H1 (cell line): ENCODE measurements around the gene CABP4. TPM values are rescaled to one million over a fixed set of nuclear protein-coding genes. Genes with fewer than 3 reads are reported as not detected.

Experiments used
- CTCF ChIA-PET: fragments of 300-600 bp; sonication (Branson Sonifier 250); formaldehyde crosslinking; loops from one replicate; lab custom pipeline; 2021; ENCODE audit not compliant: partially characterized antibody; lab: Charles Lee
- POLR2A ChIA-PET: fragments of 300-600 bp; sonication (Branson Sonifier 250); formaldehyde crosslinking; loops from one replicate; lab custom pipeline; 2021; ENCODE audit warnings: inconsistent platforms; ENCODE audit not compliant: partially characterized antibody; lab: Charles Lee
- DNase-seq, 2 experiments: peaks; one replicate each; pipeline versions ENCODE4 v3.0.0 to v3.0.0-alpha.2; 2010 to 2022; ENCODE audit warnings: low spot score in 2 of 2, low read depth in 1 of 2, mixed read lengths in 1 of 2
- FAIRE-seq: peaks from 2 replicates; lab custom pipeline; 2011; peaks lifted over from hg19 to GRCh38; lab: Jason Lieb, UNC
- H2AFZ ChIP-seq: 2 replicates; pipeline ENCODE4 v1.8.1; 2012; ENCODE audit warnings: low read length, inconsistent platforms
- H2AK5ac ChIP-seq: 2 replicates; pipeline ENCODE4 v1.6.1; 2013; ENCODE audit warnings: low read depth, low read length
- H2BK120ac ChIP-seq: replicated peaks from 2 replicates; pipeline ENCODE3; 2013; ENCODE audit warnings: low read depth, low read length, inconsistent platforms
- H2BK12ac ChIP-seq: 2 replicates; pipeline ENCODE4 v1.6.1; 2013; ENCODE audit warnings: low read depth, low read length
- H2BK15ac ChIP-seq: 2 replicates; pipeline ENCODE4 v1.6.1; 2013; ENCODE audit warnings: low read length
- H2BK20ac ChIP-seq: 2 replicates; pipeline ENCODE4 v1.6.1; 2013; ENCODE audit warnings: low read length
- H2BK5ac ChIP-seq: 2 replicates; pipeline ENCODE4 v1.6.1; 2013; ENCODE audit warnings: low read depth, low read length
- H3K14ac ChIP-seq: 2 replicates; pipeline ENCODE4 v1.6.1; 2013; ENCODE audit warnings: inconsistent platforms; ENCODE audit not compliant: insufficient read length
- H3K18ac ChIP-seq: 2 replicates; pipeline ENCODE4 v1.6.1; 2013; ENCODE audit warnings: low read length; ENCODE audit errors: extremely low read depth
- H3K23ac ChIP-seq: 2 replicates; pipeline ENCODE4 v1.6.1; 2013; ENCODE audit warnings: inconsistent platforms; ENCODE audit not compliant: insufficient read length
- H3K23me2 ChIP-seq: 2 replicates; pipeline ENCODE4 v1.6.1; 2013; ENCODE audit warnings: low read depth, low read length
- H3K27ac ChIP-seq: 2 replicates; pipeline ENCODE4 v1.6.1; 2011; ENCODE audit warnings: low read depth, low read length, inconsistent platforms
- H3K27me3 ChIP-seq, 4 experiments: replicated peaks in 1 of 4; 1 replicate in 1 of 4; 2 replicates in 3 of 4; pipeline versions ENCODE4 v1.6.1 to v1.8.1; 2011 to 2013; ENCODE audit warnings: low read length in 3 of 4, mild to moderate bottlenecking in 3 of 4, inconsistent platforms in 2 of 4, mixed read lengths in 2 of 4, moderate library complexity in 1 of 4; ENCODE audit not compliant: control insufficient read depth in 3 of 4, insufficient read depth in 3 of 4; ENCODE audit errors: extremely low read depth in 1 of 4
- H3K36me3 ChIP-seq, 4 experiments: 2 replicates each; pipeline versions ENCODE4 v1.6.1 to v1.8.1; 2011 to 2013; ENCODE audit warnings: mild to moderate bottlenecking in 4 of 4, low read length in 3 of 4, moderate library complexity in 2 of 4, control low read depth in 1 of 4, inconsistent platforms in 1 of 4; ENCODE audit not compliant: insufficient read depth in 4 of 4, control insufficient read depth in 2 of 4
- H3K4ac ChIP-seq: replicated peaks from 2 replicates; pipeline ENCODE3; 2013; ENCODE audit warnings: low read length, low read depth, mixed read lengths, inconsistent platforms; ENCODE audit not compliant: insufficient read length
- H3K4me1 ChIP-seq, 4 experiments: replicated peaks in 1 of 4; 1 replicate in 1 of 4; 2 replicates in 3 of 4; pipeline versions ENCODE4 v1.6.1 to v1.8.1; 2011 to 2013; ENCODE audit warnings: low read length in 3 of 4, inconsistent platforms in 2 of 4, mixed read lengths in 1 of 4; ENCODE audit not compliant: insufficient read depth in 4 of 4, control insufficient read depth in 3 of 4
- H3K4me2 ChIP-seq, 2 experiments: 2 replicates each; pipeline versions ENCODE4 v1.6.1 to v1.8.1; 2011 to 2013; ENCODE audit warnings: low read depth in 2 of 2, low read length in 2 of 2, control low read depth in 1 of 2, inconsistent platforms in 1 of 2, mild to moderate bottlenecking in 1 of 2; ENCODE audit not compliant: insufficient read depth in 1 of 2
- H3K4me3 ChIP-seq, 4 experiments: fragments of 200-600, 300-600 bp in 1 of 4; sonication (generic), shearing (Covaris generic), sonication (Bioruptor Twin) in 1 of 4; 2 replicates each; pipeline versions ENCODE4 v1.5.1 to v1.8.1; 2011 to 2016; ENCODE audit warnings: low read length in 4 of 4, low read depth in 3 of 4, control low read depth in 2 of 4, inconsistent platforms in 2 of 4, mild to moderate bottlenecking in 2 of 4, mixed read lengths in 1 of 4, moderate library complexity in 1 of 4; ENCODE audit not compliant: insufficient read depth in 2 of 4; ENCODE audit errors: extremely low read depth in 1 of 4
- H3K56ac ChIP-seq: replicated peaks from 2 replicates; pipeline ENCODE3; 2013; ENCODE audit warnings: low read depth, mild to moderate bottlenecking, mixed read lengths, low read length, inconsistent platforms; ENCODE audit not compliant: insufficient read length
- H3K79me1 ChIP-seq: 2 replicates; pipeline ENCODE4 v1.6.1; 2013; ENCODE audit warnings: low read depth, low read length, control low read depth
- H3K79me2 ChIP-seq, 2 experiments: 2 replicates each; pipeline versions ENCODE4 v1.6.1 to v1.8.1; 2012 to 2013; ENCODE audit warnings: low read length in 2 of 2, mild to moderate bottlenecking in 2 of 2, inconsistent platforms in 1 of 2; ENCODE audit not compliant: insufficient read depth in 2 of 2, control insufficient read depth in 1 of 2
- H3K9ac ChIP-seq, 4 experiments: replicated peaks in 1 of 4; 1 replicate in 1 of 4; 2 replicates in 3 of 4; pipeline versions ENCODE4 v1.6.1 to v1.8.1; 2011 to 2013; ENCODE audit warnings: low read depth in 3 of 4, low read length in 3 of 4, control low read depth in 2 of 4, mild to moderate bottlenecking in 2 of 4, moderate library complexity in 2 of 4, inconsistent platforms in 1 of 4; ENCODE audit errors: extremely low read depth in 1 of 4
- H3K9me3 ChIP-seq, 2 experiments: 2 replicates each; pipeline versions ENCODE4 v1.6.1 to v1.8.1; 2012 to 2013; ENCODE audit warnings: mild to moderate bottlenecking in 2 of 2, moderate library complexity in 2 of 2, control low read depth in 1 of 2, inconsistent platforms in 1 of 2, low read depth in 1 of 2, low read length in 1 of 2, mixed read lengths in 1 of 2; ENCODE audit not compliant: insufficient read depth in 2 of 2
- H4K20me1 ChIP-seq, 2 experiments: replicated peaks in 1 of 2; 2 replicates each; pipeline versions ENCODE3 to v1.8.1; 2011 to 2013; ENCODE audit warnings: inconsistent platforms in 2 of 2, low read length in 2 of 2, mild to moderate bottlenecking in 1 of 2; ENCODE audit not compliant: insufficient read depth in 2 of 2, control insufficient read depth in 1 of 2
- H4K5ac ChIP-seq: 2 replicates; pipeline ENCODE4 v1.6.1; 2013; ENCODE audit warnings: low read length, low read depth, mixed read lengths, inconsistent platforms; ENCODE audit not compliant: insufficient read length
- H4K8ac ChIP-seq: 2 replicates; pipeline ENCODE4 v1.8.0; 2013; ENCODE audit warnings: mild to moderate bottlenecking, moderate library complexity, low read length, inconsistent platforms; ENCODE audit not compliant: insufficient read depth; ENCODE audit errors: extremely low read depth
- H4K91ac ChIP-seq: replicated peaks from 2 replicates; pipeline ENCODE3; 2013; ENCODE audit warnings: low read length, mixed read lengths, inconsistent platforms; ENCODE audit not compliant: insufficient read length
- CTBP2 ChIP-seq: IDR thresholded peaks from 2 replicates; pipeline ENCODE4 v1.7.0; 2011; ENCODE audit warnings: borderline replicate concordance, mild to moderate bottlenecking, moderate library complexity, mixed read lengths, low read length; ENCODE audit not compliant: insufficient read depth, insufficient read length
- EGR1 ChIP-seq: IDR thresholded peaks from 2 replicates; pipeline ENCODE4 v1.6.1; 2011; ENCODE audit warnings: low read depth, low read length, borderline replicate concordance
- HDAC2 ChIP-seq, 2 experiments: fragments of 300-600 bp in 1 of 2; sonication (generic) in 1 of 2; IDR thresholded peaks; 2 replicates each; pipeline ENCODE4 v1.6.1; 2011 to 2012; ENCODE audit warnings: low read depth in 2 of 2, low read length in 2 of 2, mild to moderate bottlenecking in 2 of 2, moderate library complexity in 2 of 2, borderline replicate concordance in 1 of 2, inconsistent platforms in 1 of 2
- KDM1A ChIP-seq: fragments of 200-600, 300-600 bp; sonication (generic); IDR thresholded peaks from 2 replicates; pipeline ENCODE4 v1.7.1; 2016; ENCODE audit warnings: mild to moderate bottlenecking, low read length, borderline replicate concordance
- MAFK ChIP-seq: IDR thresholded peaks from 2 replicates; pipeline ENCODE4 v1.6.1; 2012; ENCODE audit warnings: low read depth, mild to moderate bottlenecking, improper control_type of control experiment, low read length
- MAX ChIP-seq: IDR thresholded peaks from 2 replicates; pipeline ENCODE4 v1.6.1; 2012; ENCODE audit warnings: inconsistent platforms
- NANOG ChIP-seq: IDR thresholded peaks from 2 replicates; pipeline ENCODE4 v1.6.1; 2011; ENCODE audit warnings: low read length, low read depth, mild to moderate bottlenecking, inconsistent platforms; ENCODE audit not compliant: insufficient read depth, poor library complexity, severe bottlenecking
- POLR2A ChIP-seq, 2 experiments: IDR thresholded peaks; 1 replicate in 1 of 2; 2 replicates in 1 of 2; pipeline ENCODE4 v1.6.1; 2011; ENCODE audit warnings: low read depth in 2 of 2, low read length in 2 of 2, mild to moderate bottlenecking in 2 of 2; ENCODE audit errors: control extremely low read depth in 1 of 2
- RNF2 ChIP-seq: fragments of 200-900, 300-1000 bp; sonication (generic); IDR thresholded peaks from 2 replicates; pipeline ENCODE4 v1.7.1; 2016; ENCODE audit warnings: borderline replicate concordance, low read depth, mild to moderate bottlenecking, antibody characterized with exemption, low read length; ENCODE audit not compliant: poor library complexity, severe bottlenecking; ENCODE audit errors: missing control alignments
- SP4 ChIP-seq: IDR thresholded peaks from 2 replicates; pipeline ENCODE4 v1.6.1; 2012; ENCODE audit warnings: low read length, inconsistent platforms
- SRF ChIP-seq: IDR thresholded peaks from 2 replicates; pipeline ENCODE4 v1.6.1; 2011; ENCODE audit warnings: mild to moderate bottlenecking, low read depth, low read length, moderate library complexity
- TEAD4 ChIP-seq: IDR thresholded peaks from 2 replicates; pipeline ENCODE4 v1.6.1; 2012; ENCODE audit warnings: low read depth, low read length, inconsistent platforms, mixed read lengths
- WGBS, 2 experiments: shearing (Covaris generic) in 1 of 2; methylation state at CpG; one replicate each; pipeline versions ENCODE4 v1.1.6 to v1.1.7; 2013 to 2015; ENCODE audit warnings: low lambda C conversion rate in 2 of 2, mixed read lengths in 2 of 2, inconsistent platforms in 1 of 2, low coverage in 1 of 2, missing lambda C conversion rate in 1 of 2; ENCODE audit not compliant: insufficient replicate concordance in 2 of 2, insufficient coverage in 1 of 2, insufficient read length in 1 of 2; ENCODE audit errors: extremely low coverage in 1 of 2, missing lambda C conversion rate in 1 of 2; 5-methylcytosine and 5-hydroxymethylcytosine counted together
- polyA plus RNA-seq, 7 experiments: library from polyadenylated mRNA; depleted of rRNA in 3 of 7; stranded (reverse) in 5 of 7; unstranded in 2 of 7; fragments of >200 nt in 5 of 7; fragments of 200-250 nt in 2 of 7; gene quantifications; 1 replicate in 5 of 7; 2 replicates in 1 of 7; 4 replicates in 1 of 7; pipeline versions ENCODE4 v1.2.1 to v1.2.3, GENCODE V29; 2011 to 2013; ENCODE audit warnings: missing spikeins in 2 of 7, mixed read lengths in 2 of 7
- total RNA-seq: library from RNA; stranded (reverse); fragmentation: NEBNext Ultra II Directional; extraction: Animal tissue kit (Norgen Biotek cat#: 25700); gene quantifications from 2 replicates; pipeline ENCODE4 v1.2.1, GENCODE V29; 2021

Gene CABP4
- total and polyA plus RNA-seq, 2 of the 8 experiments (the other 6 are each of a cell fraction or from before 2014, with no cell fraction given) = not detected

GRCh38 chr11:67472882-67473281 is 17.7 kb downstream of the CABP4 start:
- Histone ChIP-seq H2AFZ (no peak overlapping the region), H3K9me3 (peaks cover 0 to 4% of the 10 kb centered on the region in 2 experiments; a peak in 1 of 4 replicates), H3K56ac (no peak overlapping the region), H3K23me2 (no peaks in the 10 kb centered on the region; the same call in 1 of the 2 replicates), H2BK120ac (no peak overlapping the region), H3K18ac (no peak overlapping the region), H3K4me1 (peaks cover 0 to 5% (median 1%) of the 10 kb centered on the region in 4 experiments; a peak in 4 of 7 replicates), H2AK5ac (no peak overlapping the region), H2BK12ac (no peak overlapping the region), H4K91ac (no peak overlapping the region), H4K20me1 (no peaks in the 10 kb centered on the region), H3K36me3 (no peaks in the 10 kb centered on the region), H3K14ac (no peak overlapping the region), H3K9ac (no peak overlapping the region), H4K5ac (no peak overlapping the region), H3K4me3 (no peak overlapping the region), H3K79me1 (no peaks in the 10 kb centered on the region), H3K27me3 (no peaks in the 10 kb centered on the region), H3K79me2 (no peaks in the 10 kb centered on the region), H2BK5ac (no peak overlapping the region), H3K23ac (no peak overlapping the region), H4K8ac (no peak overlapping the region; the same call in 1 of the 2 replicates), H3K4ac (no peak overlapping the region), H3K4me2 (no peak overlapping the region), H3K27ac (no peak overlapping the region), H2BK15ac (no peak overlapping the region), H2BK20ac (no peak overlapping the region)
- POLR2A ChIA-PET = interaction anchor here (1.0 kb wide), 1 partner anchor 36 kb away, joined by 4 read pairs; no protein-coding TSS in a partner anchor
- DNase-seq (no peak), FAIRE-seq (no peak)
- CTCF ChIA-PET = interaction anchor here (0.6 to 1.4 kb wide), 4 partner anchors 21 to 92 kb away, joined by 3 to 4 read pairs (median 3); partner anchors contain the start of gene GPR152
- 81% methylated on average over 7 of the region's 7 CpGs; no CpG with 5 or more reads in 1 of the 2 experiments for WGBS, 2 experiments
- no peak for TF ChIP-seq SRF
- no peak for TF ChIP-seq TEAD4
- no peak for TF ChIP-seq NANOG
- no peak for TF ChIP-seq KDM1A
- TF ChIP-seq CTBP2 = no peak
- no peak for TF ChIP-seq MAFK
- TF ChIP-seq POLR2A (IDR thresholded peaks at IDR 0.05; ENCODE audit: control extremely low read depth in 1 of 2, low read depth in 2 of 2, low read length in 2 of 2) = no peak
- TF ChIP-seq RNF2 = no peak
- no peak for TF ChIP-seq SP4
- no peak for TF ChIP-seq HDAC2 (IDR thresholded peaks at IDR 0.05; ENCODE audit: borderline replicate concordance in 1 of 2, low read depth in 2 of 2, low read length in 2 of 2)
- TF ChIP-seq MAX = no peak
- no peak for TF ChIP-seq EGR1
